PC-9 (cell line): ENCODE measurements around the gene ZFAND3.

Source experiments
- CTCF ChIP-seq: fragments of 200-600 bp; sonication (generic); conservative IDR thresholded peaks from 2 replicates; pipeline ENCODE4 v1.6.1; 2017; ENCODE audit warnings: mixed run types, antibody characterized with exemption, mild to moderate bottlenecking, moderate library complexity
- EZH2 ChIP-seq: fragments of 200-600 bp; sonication (generic); IDR thresholded peaks from 2 replicates; pipeline ENCODE4 v1.8.0; 2017; ENCODE audit warnings: antibody characterized with exemption, low read depth

- no peak for TF ChIP-seq CTCF
- no peak for TF ChIP-seq EZH2
These were observed 216.0 kb downstream of the ZFAND3 start for GRCh38 chr6:38035478-38035877.
